ENCODE measurements around the gene ZDHHC3. TPM values are rescaled to one million over a fixed set of nuclear protein-coding genes. Genes with fewer than 3 reads are reported as not detected.

The ZDHHC3 gene
- total and polyA plus RNA-seq, 3 donors from 2014 or later: 122 to 248 (median 164) TPM

- H3K36me3 ChIP-seq (ENCODE audit: low read depth, missing control alignments): no peaks in the 10 kb centered on the region
- H3K27ac ChIP-seq: no peak overlapping the region
- TF ChIP-seq CTCF (IDR thresholded peaks at IDR 0.05) (no peak), POLR2A (IDR thresholded peaks at IDR 0.05) (no peak)
- WGBS, 2 donors: 41 to 50% methylated on average over 4 of the region's 4 CpGs
- H3K4me1 ChIP-seq: no peaks in the 10 kb centered on the region
- H3K27me3 ChIP-seq: no peaks in the 10 kb centered on the region
- intact Hi-C loops (cut with DNase I; ENCODE audit: low total_unique reads): no loop called here
- no peaks in the 10 kb centered on the region for H3K9me3 ChIP-seq
- no peak overlapping the region for H3K4me3 ChIP-seq
- no peak for DNase-seq
These were observed 92.0 kb downstream of the ZDHHC3 start for GRCh38 chr3:44883999-44884431.

- DNase-seq: no peak
- no peaks in the 10 kb centered on the region for H3K36me3 ChIP-seq (ENCODE audit: low read depth, missing control alignments)
- no peaks in the 10 kb centered on the region for H3K9me3 ChIP-seq
- H3K27me3 ChIP-seq: no peaks in the 10 kb centered on the region
- intact Hi-C loops (cut with DNase I; ENCODE audit: low total_unique reads): no loop called here
- no peaks in the 10 kb centered on the region for H3K4me1 ChIP-seq
- no peak overlapping the region for H3K4me3 ChIP-seq
- 89 to 92% methylated on average over 5 of the region's 5 CpGs for WGBS, 2 donors
- no peak overlapping the region for H3K27ac ChIP-seq
- TF ChIP-seq POLR2A (IDR thresholded peaks at IDR 0.05): no peak
- TF ChIP-seq CTCF (IDR thresholded peaks at IDR 0.05): no peak
These were observed 92.6 kb downstream of the ZDHHC3 start for GRCh38 chr3:44883213-44883955.

- no peak for DNase-seq
- no peak overlapping the region for H3K4me3 ChIP-seq
- no peaks in the 10 kb centered on the region for H3K4me1 ChIP-seq
- 74 to 77% methylated on average over 2 of the region's 2 CpGs for WGBS, 2 donors
- TF ChIP-seq CTCF (IDR thresholded peaks at IDR 0.05): no peak
- no peak for TF ChIP-seq POLR2A (IDR thresholded peaks at IDR 0.05)
- no peaks in the 10 kb centered on the region for H3K27me3 ChIP-seq
- intact Hi-C loops (cut with DNase I; ENCODE audit: low total_unique reads): no loop called here
- no peaks in the 10 kb centered on the region for H3K36me3 ChIP-seq (ENCODE audit: low read depth, missing control alignments)
- no peaks in the 10 kb centered on the region for H3K9me3 ChIP-seq
- H3K27ac ChIP-seq: no peak overlapping the region
These were observed 95.7 kb downstream of the ZDHHC3 start for GRCh38 chr3:44880284-44880683.

- Histone ChIP-seq H3K27me3 (no peaks in the 10 kb centered on the region), H3K9me3 (no peaks in the 10 kb centered on the region), H3K4me3 (no peak overlapping the region), H3K4me1 (no peaks in the 10 kb centered on the region), H3K27ac (no peak overlapping the region), H3K36me3 (ENCODE audit: low read depth, missing control alignments) (no peaks in the 10 kb centered on the region)
- 86 to 89% methylated on average over 3 of the region's 3 CpGs for WGBS, 2 donors
- TF ChIP-seq CTCF (IDR thresholded peaks at IDR 0.05) (no peak), POLR2A (IDR thresholded peaks at IDR 0.05) (no peak)
- intact Hi-C loops (cut with DNase I; ENCODE audit: low total_unique reads): no loop called here
- no peak for DNase-seq
These were observed 98.6 kb downstream of the ZDHHC3 start for GRCh38 chr3:44877333-44877732.

- Histone ChIP-seq H3K4me3 (no peak overlapping the region), H3K4me1 (no peaks in the 10 kb centered on the region), H3K36me3 (ENCODE audit: low read depth, missing control alignments) (no peaks in the 10 kb centered on the region), H3K9me3 (no peaks in the 10 kb centered on the region), H3K27me3 (no peaks in the 10 kb centered on the region), H3K27ac (no peak overlapping the region)
- intact Hi-C loops (cut with DNase I; ENCODE audit: low total_unique reads): no loop called here
- 73 to 79% methylated on average over 3 of the region's 3 CpGs for WGBS, 2 donors
- TF ChIP-seq POLR2A (IDR thresholded peaks at IDR 0.05) (no peak), CTCF (IDR thresholded peaks at IDR 0.05) (no peak)
- no peak for DNase-seq
These were observed 100.4 kb downstream of the ZDHHC3 start for GRCh38 chr3:44875596-44875995.
